ENCODE results near the gene SERPINE3. TPM values are rescaled to one million over a fixed set of nuclear protein-coding genes. Genes with fewer than 3 reads are reported as not detected.

Gene SERPINE3
- polyA plus RNA-seq, 3 donors: not detected

DNA sequence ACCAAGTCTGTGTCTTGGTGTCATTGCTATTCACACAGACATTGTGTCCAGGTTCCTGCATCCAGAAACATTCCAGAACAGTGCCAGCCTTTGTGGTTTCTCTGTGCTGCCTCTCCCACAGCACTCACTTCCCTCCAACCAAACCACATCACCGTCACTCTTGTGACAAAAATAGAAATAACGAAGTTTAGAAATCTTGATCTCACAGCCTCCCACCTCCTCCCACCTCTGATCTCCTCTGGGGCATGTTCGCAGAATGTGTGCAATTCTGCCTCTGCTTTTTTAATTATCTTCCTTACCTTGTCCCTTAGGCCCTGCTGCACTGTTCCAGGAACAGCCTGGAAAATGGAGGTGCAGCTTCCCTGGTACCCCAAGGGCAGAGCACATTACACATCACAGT, 8.7 kb upstream of the SERPINE3 start:
- Mint-ChIP-seq H3K36me3 (no peaks in the 10 kb centered on the region), H3K9me3 (no peaks in the 10 kb centered on the region), H3K4me3 (peak overlapping the region in 1 of 2 donors; percentile 54), H3K27me3 (ENCODE audit: low read depth in 3 of 3) (no peaks in the 10 kb centered on the region), H3K27ac (peak overlapping the region in 2 of 7 donors; percentile 56 to 78), H3K4me1 (peaks cover 18% of the 10 kb centered on the region)
- intact Hi-C loops (cut with micrococcal nuclease): no loop called here
- Histone ChIP-seq H3K4me3 (replicated peaks in 1 of 3; ENCODE audit: low read depth in 2 of 3, low read length in 3 of 3) (no peak overlapping the region), H3K27me3 (ENCODE audit: control insufficient read depth in 2 of 2, insufficient read depth in 2 of 2, low read length in 2 of 2) (no peaks in the 10 kb centered on the region), H2AFZ (ENCODE audit: insufficient read depth, low read depth, low read length, poor library complexity, severe bottlenecking) (no peak overlapping the region), H3K4me1 (ENCODE audit: control insufficient read depth in 1 of 2, insufficient read depth in 2 of 2, low read length in 2 of 2) (peaks cover 13 to 15% of the 10 kb centered on the region in 2 donors), H3K36me3 (replicated peaks in 1 of 2; ENCODE audit: control insufficient read depth in 1 of 2, insufficient read depth in 2 of 2, low read length in 2 of 2) (no peaks in the 10 kb centered on the region), H4K20me1 (ENCODE audit: insufficient read depth, low read length) (no peaks in the 10 kb centered on the region), H3K9me3 (replicated peaks in 1 of 2; ENCODE audit: control insufficient read depth in 1 of 2, insufficient read depth in 1 of 2, low read length in 2 of 2) (no peaks in the 10 kb centered on the region), H3K27ac (ENCODE audit: low read depth in 1 of 2, low read length in 2 of 2) (no peak overlapping the region), H3K4me2 (replicated peaks; ENCODE audit: extremely low read depth, low read length, poor library complexity, severe bottlenecking) (peak overlapping the region; percentile 12), H3K79me2 (ENCODE audit: insufficient read depth, low read length) (no peaks in the 10 kb centered on the region), H3K9ac (ENCODE audit: insufficient read depth, low read length, poor library complexity, severe bottlenecking) (peak overlapping the region; percentile 0)
- DNase-seq: peak in 1 of 3 donors; percentile 6
- 0% methylated on average over 2 of the region's 3 CpGs for WGBS (ENCODE audit: insufficient coverage)
- TF ChIP-seq, protein P1, sequence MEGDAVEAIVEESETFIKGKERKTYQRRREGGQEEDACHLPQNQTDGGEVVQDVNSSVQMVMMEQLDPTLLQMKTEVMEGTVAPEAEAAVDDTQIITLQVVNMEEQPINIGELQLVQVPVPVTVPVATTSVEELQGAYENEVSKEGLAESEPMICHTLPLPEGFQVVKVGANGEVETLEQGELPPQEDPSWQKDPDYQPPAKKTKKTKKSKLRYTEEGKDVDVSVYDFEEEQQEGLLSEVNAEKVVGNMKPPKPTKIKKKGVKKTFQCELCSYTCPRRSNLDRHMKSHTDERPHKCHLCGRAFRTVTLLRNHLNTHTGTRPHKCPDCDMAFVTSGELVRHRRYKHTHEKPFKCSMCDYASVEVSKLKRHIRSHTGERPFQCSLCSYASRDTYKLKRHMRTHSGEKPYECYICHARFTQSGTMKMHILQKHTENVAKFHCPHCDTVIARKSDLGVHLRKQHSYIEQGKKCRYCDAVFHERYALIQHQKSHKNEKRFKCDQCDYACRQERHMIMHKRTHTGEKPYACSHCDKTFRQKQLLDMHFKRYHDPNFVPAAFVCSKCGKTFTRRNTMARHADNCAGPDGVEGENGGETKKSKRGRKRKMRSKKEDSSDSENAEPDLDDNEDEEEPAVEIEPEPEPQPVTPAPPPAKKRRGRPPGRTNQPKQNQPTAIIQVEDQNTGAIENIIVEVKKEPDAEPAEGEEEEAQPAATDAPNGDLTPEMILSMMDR (IDR thresholded peaks at IDR 0.05): no peak

DNA sequence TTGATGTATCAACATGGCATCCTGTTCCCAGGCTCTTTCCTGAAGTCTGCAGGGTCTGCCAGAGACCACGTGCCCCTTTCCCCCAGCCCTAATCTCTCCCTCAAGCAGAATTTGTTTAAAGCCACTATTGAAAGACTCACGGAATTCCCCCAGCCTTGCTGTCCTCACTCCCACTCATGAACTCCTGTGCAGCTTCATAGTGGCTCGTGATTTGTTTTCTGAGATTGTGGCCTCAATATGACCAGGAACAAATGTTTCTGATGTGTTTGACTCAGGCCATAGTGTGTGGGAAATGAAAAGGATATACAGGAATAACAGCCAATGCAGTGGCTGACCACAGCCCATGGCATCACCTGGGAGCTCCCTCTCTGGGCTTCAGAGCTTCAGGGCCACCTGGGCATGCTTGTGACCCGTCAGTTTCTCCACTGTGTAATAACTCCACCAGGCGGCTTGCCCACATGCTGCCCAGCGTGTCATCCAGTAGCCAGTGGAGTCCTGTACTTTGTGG, 8.1 kb upstream of the SERPINE3 start:
- H3K27me3 Mint-ChIP-seq (ENCODE audit: low read depth in 3 of 3): no peaks in the 10 kb centered on the region
- no peaks in the 10 kb centered on the region for H3K36me3 Mint-ChIP-seq
- no peak overlapping the region for H3K4me2 ChIP-seq (replicated peaks; ENCODE audit: extremely low read depth, low read length, poor library complexity, severe bottlenecking)
- WGBS (ENCODE audit: insufficient coverage): 53% methylated on average over 3 of the region's 6 CpGs
- H3K27ac Mint-ChIP-seq: peak overlapping the region in 2 of 7 donors; percentile 7 to 45
- no peaks in the 10 kb centered on the region for H3K79me2 ChIP-seq (ENCODE audit: insufficient read depth, low read length)
- intact Hi-C loops (cut with micrococcal nuclease): no loop called here
- H2AFZ ChIP-seq (ENCODE audit: insufficient read depth, low read depth, low read length, poor library complexity, severe bottlenecking): no peak overlapping the region
- H3K4me1 ChIP-seq (ENCODE audit: control insufficient read depth in 1 of 2, insufficient read depth in 2 of 2, low read length in 2 of 2): peaks cover 13 to 15% of the 10 kb centered on the region in 2 donors
- no peaks in the 10 kb centered on the region for H3K36me3 ChIP-seq (replicated peaks in 1 of 2; ENCODE audit: control insufficient read depth in 1 of 2, insufficient read depth in 2 of 2, low read length in 2 of 2)
- no peak overlapping the region for H3K9ac ChIP-seq (ENCODE audit: insufficient read depth, low read length, poor library complexity, severe bottlenecking)
- no peak overlapping the region for H3K27ac ChIP-seq (ENCODE audit: low read depth in 1 of 2, low read length in 2 of 2)
- no peaks in the 10 kb centered on the region for H3K27me3 ChIP-seq (ENCODE audit: control insufficient read depth in 2 of 2, insufficient read depth in 2 of 2, low read length in 2 of 2)
- H3K9me3 Mint-ChIP-seq: no peaks in the 10 kb centered on the region
- H3K4me3 ChIP-seq (replicated peaks in 1 of 3; ENCODE audit: low read depth in 2 of 3, low read length in 3 of 3): no peak overlapping the region
- H3K4me3 Mint-ChIP-seq: peak overlapping the region in 1 of 2 donors; percentile 9
- peaks cover 18% of the 10 kb centered on the region for H3K4me1 Mint-ChIP-seq
- TF ChIP-seq, protein P1 (IDR thresholded peaks at IDR 0.05): no peak
- DNase-seq: no peak
- no peaks in the 10 kb centered on the region for H3K9me3 ChIP-seq (replicated peaks in 1 of 2; ENCODE audit: control insufficient read depth in 1 of 2, insufficient read depth in 1 of 2, low read length in 2 of 2)
- H4K20me1 ChIP-seq (ENCODE audit: insufficient read depth, low read length): no peaks in the 10 kb centered on the region

Measured in CD14-positive monocyte (primary cell).